Neuron (in vitro differentiated cells): ENCODE results near the gene GPC3.

Source experiments
- H2AFZ ChIP-seq: one replicate; pipeline ENCODE4 v1.6.1; 2013; ENCODE audit warnings: low read depth, mild to moderate bottlenecking, inconsistent platforms, low read length, moderate library complexity
- H3K27me3 ChIP-seq: one replicate; pipeline ENCODE4 v1.6.1; 2013; ENCODE audit warnings: low read length; ENCODE audit not compliant: insufficient read depth
- H3K36me3 ChIP-seq: one replicate; pipeline ENCODE4 v1.6.1; 2013; ENCODE audit warnings: low read length; ENCODE audit not compliant: insufficient read depth
- H3K4me1 ChIP-seq: one replicate; pipeline ENCODE4 v1.6.1; 2013; ENCODE audit warnings: low read length; ENCODE audit not compliant: insufficient read depth
- H3K4me3 ChIP-seq: 2 replicates; pipeline ENCODE4 v1.5.1; 2013; ENCODE audit warnings: mild to moderate bottlenecking, low read length, moderate library complexity
- H3K9me3 ChIP-seq: one replicate; pipeline ENCODE4 v1.6.1; 2013; ENCODE audit warnings: low read length

GPC3 gene

DNA sequence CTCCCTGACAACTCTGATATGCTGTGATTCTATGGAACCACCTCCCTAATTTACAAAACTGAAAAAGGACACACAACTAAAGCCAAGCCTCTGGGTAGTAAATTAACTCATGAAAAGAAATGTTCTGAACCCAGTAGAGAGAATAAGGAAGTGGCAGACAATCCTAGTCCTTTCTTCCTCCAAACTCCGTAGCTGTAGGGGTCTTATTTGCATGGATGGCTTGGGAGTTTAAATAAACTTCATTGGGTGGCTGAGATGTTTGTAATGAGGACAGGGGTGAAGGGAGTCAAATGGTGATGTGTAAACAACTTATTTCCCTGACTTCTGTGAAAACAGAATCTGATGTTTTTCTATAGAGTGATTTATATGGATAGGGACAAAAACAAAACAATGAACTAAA lies 59.3 kb downstream of the GPC3 start:
- Histone ChIP-seq H2AFZ (no peak overlapping the region), H3K9me3 (no peaks in the 10 kb centered on the region), H3K27me3 (no peaks in the 10 kb centered on the region), H3K36me3 (no peaks in the 10 kb centered on the region), H3K4me1 (peaks cover 10% of the 10 kb centered on the region), H3K4me3 (no peak overlapping the region)

- no peaks in the 10 kb centered on the region for H3K27me3 ChIP-seq
- H3K9me3 ChIP-seq = no peaks in the 10 kb centered on the region
- peaks cover 17% of the 10 kb centered on the region for H3K4me1 ChIP-seq
- no peak overlapping the region for H3K4me3 ChIP-seq
- H2AFZ ChIP-seq = no peak overlapping the region
- no peaks in the 10 kb centered on the region for H3K36me3 ChIP-seq
These were observed 60.8 kb downstream of the GPC3 start for GRCh38 chrX:133924548-133924947.

- H3K4me1 ChIP-seq = peaks cover 17% of the 10 kb centered on the region
- H3K36me3 ChIP-seq = no peaks in the 10 kb centered on the region
- H3K4me3 ChIP-seq = no peak overlapping the region
- no peaks in the 10 kb centered on the region for H3K27me3 ChIP-seq
- no peak overlapping the region for H2AFZ ChIP-seq
- no peaks in the 10 kb centered on the region for H3K9me3 ChIP-seq
These were observed 61.8 kb downstream of the GPC3 start for GRCh38 chrX:133923548-133923947.

- H3K27me3 ChIP-seq = no peaks in the 10 kb centered on the region
These were observed 62.3 kb downstream of the GPC3 start for GRCh38 chrX:133923113-133923512.

DNA sequence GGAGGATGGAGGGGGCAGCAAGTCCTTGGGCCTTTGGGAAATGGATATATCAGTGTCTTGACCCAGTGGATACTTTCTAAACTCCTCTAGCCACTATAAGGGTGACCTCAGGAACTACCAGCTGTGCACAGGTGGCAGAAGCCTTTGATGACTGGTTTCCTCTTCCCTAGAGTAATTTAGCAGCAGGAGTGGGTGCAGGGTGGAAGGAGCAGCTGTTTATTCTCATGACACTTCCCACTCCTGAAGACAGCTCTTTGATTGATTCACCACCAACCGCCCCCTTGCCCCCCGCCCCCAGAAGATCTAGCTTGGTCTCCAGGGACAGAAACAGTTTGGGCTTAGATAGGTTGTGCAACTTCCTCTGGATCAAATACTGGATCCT lies 63.0 kb downstream of the GPC3 start:
- no peak overlapping the region for H2AFZ ChIP-seq
- H3K4me3 ChIP-seq = no peak overlapping the region
- peaks cover 17% of the 10 kb centered on the region for H3K4me1 ChIP-seq
- no peaks in the 10 kb centered on the region for H3K36me3 ChIP-seq
- no peaks in the 10 kb centered on the region for H3K9me3 ChIP-seq
- H3K27me3 ChIP-seq = no peaks in the 10 kb centered on the region

More at GRCh38 chrX:133923113-133923512, 62.3 kb downstream of the GPC3 start:
- no peaks in the 10 kb centered on the region for H3K9me3 ChIP-seq
- H3K4me3 ChIP-seq = no peak overlapping the region
- no peaks in the 10 kb centered on the region for H3K36me3 ChIP-seq
- H2AFZ ChIP-seq = no peak overlapping the region
- peaks cover 17% of the 10 kb centered on the region for H3K4me1 ChIP-seq

GRCh38 chrX:133921764-133922389 lies 63.5 kb downstream of the GPC3 start:
- Histone ChIP-seq H3K9me3 (no peaks in the 10 kb centered on the region), H3K36me3 (no peaks in the 10 kb centered on the region), H3K4me3 (no peak overlapping the region), H2AFZ (no peak overlapping the region), H3K4me1 (peaks cover 17% of the 10 kb centered on the region), H3K27me3 (no peaks in the 10 kb centered on the region)

- Histone ChIP-seq H3K4me3 (no peak overlapping the region), H3K36me3 (no peaks in the 10 kb centered on the region), H3K27me3 (no peaks in the 10 kb centered on the region), H2AFZ (no peak overlapping the region), H3K4me1 (peaks cover 17% of the 10 kb centered on the region), H3K9me3 (no peaks in the 10 kb centered on the region)
These were observed 64.3 kb downstream of the GPC3 start for GRCh38 chrX:133921086-133921485.

GRCh38 chrX:133918361-133918771 lies 67.0 kb downstream of the GPC3 start:
- Histone ChIP-seq H2AFZ (no peak overlapping the region), H3K9me3 (no peaks in the 10 kb centered on the region), H3K27me3 (no peaks in the 10 kb centered on the region), H3K36me3 (no peaks in the 10 kb centered on the region), H3K4me3 (no peak overlapping the region), H3K4me1 (peaks cover 28% of the 10 kb centered on the region)

- no peaks in the 10 kb centered on the region for H3K36me3 ChIP-seq
- H3K9me3 ChIP-seq = no peaks in the 10 kb centered on the region
- H3K27me3 ChIP-seq = no peaks in the 10 kb centered on the region
- peaks cover 32% of the 10 kb centered on the region for H3K4me1 ChIP-seq
- H2AFZ ChIP-seq = no peak overlapping the region
- no peak overlapping the region for H3K4me3 ChIP-seq
These were observed 68.2 kb downstream of the GPC3 start for GRCh38 chrX:133916984-133917722.

DNA sequence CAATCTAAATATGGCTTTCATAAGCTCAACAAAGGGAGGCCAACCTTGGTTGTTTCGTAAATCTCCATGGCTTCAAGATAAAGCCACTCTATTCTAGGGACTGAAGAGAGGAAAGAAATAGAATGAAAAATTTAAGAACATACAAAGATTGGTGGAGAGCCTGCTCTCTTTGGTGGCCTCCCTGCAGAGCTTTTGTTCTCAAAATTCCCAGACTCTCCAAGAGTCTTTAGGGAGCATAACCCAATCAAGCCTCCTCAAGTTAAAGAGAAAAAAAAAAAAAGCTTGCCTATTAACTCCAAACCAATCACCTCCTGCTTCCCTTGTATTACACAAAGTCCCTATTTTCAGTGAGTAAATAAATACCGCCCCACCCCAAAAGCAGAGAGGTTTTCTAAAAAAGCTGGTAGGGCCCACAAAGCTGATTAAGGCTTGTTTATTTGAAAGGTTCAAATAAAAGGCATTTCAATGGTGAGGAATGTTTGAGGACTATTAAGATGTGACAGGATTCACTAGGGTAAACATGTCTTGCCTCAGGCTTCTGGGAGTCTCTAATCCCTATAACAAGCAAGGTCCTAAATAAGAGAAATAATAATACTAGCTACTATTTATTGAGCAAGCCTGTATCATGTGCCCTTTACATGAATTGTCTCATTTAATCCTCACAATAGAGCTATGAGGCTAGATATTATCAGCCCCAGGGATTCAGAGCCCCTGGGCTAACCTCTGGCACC lies 71.6 kb downstream of the GPC3 start:
- no peaks in the 10 kb centered on the region for H3K36me3 ChIP-seq
- H3K27me3 ChIP-seq = no peaks in the 10 kb centered on the region
- no peak overlapping the region for H2AFZ ChIP-seq
- no peak overlapping the region for H3K4me3 ChIP-seq
- no peaks in the 10 kb centered on the region for H3K9me3 ChIP-seq
- H3K4me1 ChIP-seq = peaks cover 15% of the 10 kb centered on the region

GRCh38 chrX:133913009-133913408 lies 72.4 kb downstream of the GPC3 start:
- Histone ChIP-seq H3K4me3 (no peak overlapping the region), H3K36me3 (no peaks in the 10 kb centered on the region), H3K27me3 (no peaks in the 10 kb centered on the region), H3K9me3 (no peaks in the 10 kb centered on the region), H3K4me1 (peaks cover 15% of the 10 kb centered on the region), H2AFZ (no peak overlapping the region)

DNA sequence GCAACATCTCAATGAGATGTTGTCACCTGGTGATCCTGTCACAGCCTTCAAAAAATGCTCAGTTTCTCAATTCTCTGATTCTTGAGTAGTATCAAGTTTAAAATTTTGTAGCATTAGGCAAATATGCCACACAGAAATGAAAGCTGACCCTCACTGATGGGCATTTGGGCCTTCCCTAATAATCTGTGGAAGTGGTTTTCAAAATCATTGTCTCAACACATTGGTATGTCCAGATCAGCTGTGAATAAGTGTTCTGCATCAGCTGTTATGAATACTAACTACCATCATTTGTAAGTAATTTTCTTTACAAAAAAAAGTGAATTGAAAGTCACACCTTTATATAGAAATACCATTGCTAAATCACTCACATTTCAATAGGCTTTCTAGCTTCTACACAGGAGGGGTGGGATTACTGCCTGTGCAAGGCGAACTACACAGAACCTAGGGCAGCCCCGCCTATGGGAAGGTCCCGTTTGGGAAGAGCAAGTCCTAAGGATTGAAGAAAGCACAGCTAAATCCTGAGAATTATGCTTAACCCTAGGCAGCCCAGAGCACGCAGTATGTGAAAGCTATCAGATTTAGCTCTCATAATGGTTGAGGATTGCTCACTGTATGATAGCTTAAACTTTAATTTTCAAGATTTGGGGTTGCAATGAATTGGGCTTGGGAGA lies 73.4 kb downstream of the GPC3 start:
- Histone ChIP-seq H3K27me3 (no peaks in the 10 kb centered on the region), H3K9me3 (no peaks in the 10 kb centered on the region)

GRCh38 chrX:133910539-133910938 lies 74.9 kb downstream of the GPC3 start:
- no peaks in the 10 kb centered on the region for H3K27me3 ChIP-seq
- H3K9me3 ChIP-seq = no peaks in the 10 kb centered on the region
- no peak overlapping the region for H3K4me3 ChIP-seq
- H2AFZ ChIP-seq = no peak overlapping the region
- no peaks in the 10 kb centered on the region for H3K36me3 ChIP-seq
- peaks cover 15% of the 10 kb centered on the region for H3K4me1 ChIP-seq

More for the DNA sequence above, 73.4 kb downstream of the GPC3 start:
- Histone ChIP-seq H3K4me1 (peaks cover 15% of the 10 kb centered on the region), H3K4me3 (no peak overlapping the region), H3K36me3 (no peaks in the 10 kb centered on the region), H2AFZ (no peak overlapping the region)
